Cardiac fibroblast (primary cell): Measurements from ENCODE around the gene BAIAP3.
"Not testable (repeated sequence)": the region's sequence is repeated elsewhere in the genome, so short reads cannot be mapped to it uniquely, and the experiment has no call there.

Experiments used
- DNase-seq, 2 donors: peaks; one replicate each; pipeline versions ENCODE4 v3.0.0 to v3.0.0-alpha.2; 2010; ENCODE audit warnings: low read depth in 2 of 2
- H3K4me3 ChIP-seq, 2 donors: replicated peaks in 1 of 2; 1 replicate in 1 of 2; 2 replicates in 1 of 2; pipeline ENCODE4 v1.5.1; 2011; ENCODE audit warnings: low read depth in 2 of 2, low read length in 2 of 2, mild to moderate bottlenecking in 2 of 2, moderate library complexity in 1 of 2
- TF ChIP-seq, protein P1 (sequence below): IDR thresholded peaks from one replicate; pipeline ENCODE4 v1.5.1; 2011; ENCODE audit warnings: low read depth, mild to moderate bottlenecking, low read length, inconsistent platforms

The BAIAP3 gene

DNA sequence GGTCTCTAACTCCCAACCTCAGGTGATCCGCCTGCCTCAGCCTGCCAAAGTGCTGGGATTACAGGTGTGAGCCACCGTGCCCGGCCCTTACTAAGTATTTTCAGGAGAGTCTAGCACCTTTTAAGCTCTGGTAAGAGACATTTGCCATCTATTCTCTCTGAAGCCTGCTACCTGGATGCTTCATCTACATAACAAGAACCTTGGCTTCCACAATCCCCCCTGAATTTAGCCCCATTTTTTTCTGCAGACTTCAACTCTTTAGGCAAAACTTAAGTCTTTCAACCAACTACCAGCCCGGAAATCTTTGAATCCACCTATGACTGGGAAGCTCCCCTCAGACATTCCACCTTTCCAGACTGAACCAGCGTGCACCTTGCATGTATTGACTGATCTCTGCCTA is 38.0 kb upstream of the BAIAP3 start:
- no peak for DNase-seq
- no peak overlapping the region for H3K4me3 ChIP-seq
- TF ChIP-seq, protein P1, sequence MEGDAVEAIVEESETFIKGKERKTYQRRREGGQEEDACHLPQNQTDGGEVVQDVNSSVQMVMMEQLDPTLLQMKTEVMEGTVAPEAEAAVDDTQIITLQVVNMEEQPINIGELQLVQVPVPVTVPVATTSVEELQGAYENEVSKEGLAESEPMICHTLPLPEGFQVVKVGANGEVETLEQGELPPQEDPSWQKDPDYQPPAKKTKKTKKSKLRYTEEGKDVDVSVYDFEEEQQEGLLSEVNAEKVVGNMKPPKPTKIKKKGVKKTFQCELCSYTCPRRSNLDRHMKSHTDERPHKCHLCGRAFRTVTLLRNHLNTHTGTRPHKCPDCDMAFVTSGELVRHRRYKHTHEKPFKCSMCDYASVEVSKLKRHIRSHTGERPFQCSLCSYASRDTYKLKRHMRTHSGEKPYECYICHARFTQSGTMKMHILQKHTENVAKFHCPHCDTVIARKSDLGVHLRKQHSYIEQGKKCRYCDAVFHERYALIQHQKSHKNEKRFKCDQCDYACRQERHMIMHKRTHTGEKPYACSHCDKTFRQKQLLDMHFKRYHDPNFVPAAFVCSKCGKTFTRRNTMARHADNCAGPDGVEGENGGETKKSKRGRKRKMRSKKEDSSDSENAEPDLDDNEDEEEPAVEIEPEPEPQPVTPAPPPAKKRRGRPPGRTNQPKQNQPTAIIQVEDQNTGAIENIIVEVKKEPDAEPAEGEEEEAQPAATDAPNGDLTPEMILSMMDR: no peak

DNA sequence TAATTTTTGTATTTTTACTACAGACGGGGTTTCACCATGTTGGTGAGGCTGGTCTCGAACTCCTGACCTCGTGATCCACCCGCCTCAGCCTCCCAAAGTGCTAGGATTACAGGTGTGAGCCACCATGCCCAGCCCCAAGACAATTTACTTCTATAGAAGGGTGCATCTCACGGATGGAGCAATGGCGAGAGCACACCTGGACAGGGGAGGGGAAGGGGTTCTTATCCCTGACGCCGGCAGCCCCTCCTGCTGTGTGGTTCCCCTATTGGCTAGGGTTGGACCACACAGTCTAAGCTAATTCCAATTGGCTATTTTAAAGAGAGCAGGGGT is 36.8 kb upstream of the BAIAP3 start:
- not testable (repeated sequence) for DNase-seq, H3K4me3 ChIP-seq

DNA sequence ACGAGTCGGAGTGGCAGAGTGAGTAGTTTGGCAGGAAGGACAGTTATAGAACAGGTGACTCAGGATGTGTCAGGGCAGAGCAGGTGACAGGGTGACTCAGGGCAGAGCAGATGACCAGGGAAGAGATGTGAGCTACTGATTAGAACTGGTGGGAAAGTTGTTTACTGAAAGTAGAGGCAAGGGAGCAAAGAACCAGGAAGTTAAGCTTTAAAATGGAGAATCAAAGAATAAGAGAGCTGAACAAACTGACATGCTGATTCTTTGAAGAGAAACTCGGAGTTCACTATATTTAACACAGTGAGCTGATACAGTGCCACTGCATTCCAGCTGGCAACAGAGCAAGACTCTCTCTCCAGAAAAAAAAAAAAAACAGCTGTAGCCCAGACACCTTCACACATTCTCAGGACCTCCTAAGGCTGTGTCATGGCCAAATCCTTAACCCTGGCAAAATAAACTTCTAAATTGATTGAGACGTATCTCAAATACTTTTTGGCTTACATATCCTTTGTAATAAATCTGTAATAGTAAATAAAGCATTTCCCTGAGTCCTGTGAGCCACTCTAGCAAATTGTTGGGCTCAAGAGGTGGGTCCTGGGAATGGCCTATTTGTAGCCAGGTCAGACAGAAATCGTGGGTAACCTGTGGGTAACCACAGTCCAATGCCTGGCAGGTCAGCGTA is 36.3 kb upstream of the BAIAP3 start:
- DNase-seq: peak in 1 of 2 donors; percentile 67
- TF ChIP-seq, protein P1: no peak
- H3K4me3 ChIP-seq: no peak overlapping the region

DNA sequence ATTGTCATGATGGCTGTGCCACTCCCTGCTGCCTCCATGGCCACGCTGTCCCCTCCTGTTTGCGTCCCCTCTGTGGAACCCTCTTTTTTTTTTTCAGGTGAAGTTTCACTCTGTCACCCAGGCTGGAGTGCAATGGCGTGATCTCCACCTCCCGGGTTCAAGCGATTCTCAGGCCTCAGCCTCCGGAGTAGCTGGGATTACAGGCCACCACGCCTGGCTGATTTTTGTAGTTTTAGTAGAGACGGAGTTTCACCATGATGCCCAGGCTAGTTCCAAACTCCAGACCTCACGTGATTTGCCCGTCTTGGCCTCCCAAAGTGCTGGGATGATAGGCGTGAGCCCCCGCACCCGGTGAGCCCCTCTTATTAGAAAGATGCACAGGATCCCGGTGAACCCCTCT is 35.0 kb upstream of the BAIAP3 start:
- TF ChIP-seq, protein P1: no peak
- no peak for DNase-seq
- no peak overlapping the region for H3K4me3 ChIP-seq

DNA sequence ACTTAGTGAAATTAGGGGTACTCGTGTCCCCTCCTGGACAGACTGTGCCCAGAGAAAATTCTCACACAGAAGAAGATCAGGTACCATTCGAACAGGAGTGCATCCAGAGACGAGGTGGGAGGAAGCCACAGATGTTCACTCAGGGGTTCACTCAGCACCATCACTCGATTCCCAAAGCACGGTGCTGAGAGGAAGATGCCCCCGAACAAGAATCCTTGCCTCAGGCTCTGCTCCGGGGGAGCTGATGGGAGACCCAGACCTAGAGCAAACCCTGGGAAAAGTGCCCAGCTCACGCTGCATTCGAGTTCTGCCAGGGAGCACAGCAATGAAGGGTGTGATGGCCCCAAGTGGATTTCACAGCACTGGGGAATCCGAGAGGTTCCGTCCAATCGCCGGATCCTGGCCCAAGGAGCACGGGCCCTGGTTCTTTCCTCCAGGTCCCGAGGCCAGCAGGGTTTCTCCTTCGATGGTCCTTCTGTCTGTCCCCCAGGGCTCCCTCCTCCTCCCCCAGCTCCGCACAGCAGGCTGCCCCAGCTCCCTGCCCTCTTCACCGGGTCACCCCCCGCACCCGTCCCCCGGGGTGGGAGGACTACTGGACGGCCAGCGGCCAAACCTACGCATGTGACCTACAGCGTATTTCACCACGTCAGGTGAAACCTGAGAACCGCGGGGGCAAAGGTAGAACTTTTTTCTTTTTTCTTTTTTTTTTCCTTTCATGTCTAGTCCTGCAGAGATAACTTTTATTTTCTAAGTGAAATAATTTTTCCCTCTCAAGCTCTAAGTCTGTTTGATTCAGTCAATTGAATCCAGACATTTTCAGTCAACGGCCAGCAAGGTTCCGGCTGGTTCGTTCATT is 34.2 kb upstream of the BAIAP3 start:
- no peak overlapping the region for H3K4me3 ChIP-seq
- TF ChIP-seq, protein P1: no peak
- no peak for DNase-seq

DNA sequence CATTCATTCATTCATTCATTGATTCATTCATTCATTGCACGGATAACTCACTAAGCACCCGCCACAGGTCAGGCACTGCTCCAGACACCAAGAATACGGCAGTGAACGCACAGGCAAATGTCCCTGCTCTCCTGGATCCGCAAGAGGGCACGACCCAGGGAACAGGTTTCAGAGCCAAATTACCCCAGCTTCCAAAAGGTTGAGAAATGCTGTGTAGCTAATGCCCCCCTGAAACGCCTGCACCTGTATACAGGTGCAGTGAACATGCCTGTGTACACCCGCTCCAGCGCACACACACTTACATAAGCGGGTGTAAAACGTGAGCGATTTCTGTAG is 33.6 kb upstream of the BAIAP3 start:
- DNase-seq: no peak
- H3K4me3 ChIP-seq: no peak overlapping the region
- TF ChIP-seq, protein P1: no peak

DNA sequence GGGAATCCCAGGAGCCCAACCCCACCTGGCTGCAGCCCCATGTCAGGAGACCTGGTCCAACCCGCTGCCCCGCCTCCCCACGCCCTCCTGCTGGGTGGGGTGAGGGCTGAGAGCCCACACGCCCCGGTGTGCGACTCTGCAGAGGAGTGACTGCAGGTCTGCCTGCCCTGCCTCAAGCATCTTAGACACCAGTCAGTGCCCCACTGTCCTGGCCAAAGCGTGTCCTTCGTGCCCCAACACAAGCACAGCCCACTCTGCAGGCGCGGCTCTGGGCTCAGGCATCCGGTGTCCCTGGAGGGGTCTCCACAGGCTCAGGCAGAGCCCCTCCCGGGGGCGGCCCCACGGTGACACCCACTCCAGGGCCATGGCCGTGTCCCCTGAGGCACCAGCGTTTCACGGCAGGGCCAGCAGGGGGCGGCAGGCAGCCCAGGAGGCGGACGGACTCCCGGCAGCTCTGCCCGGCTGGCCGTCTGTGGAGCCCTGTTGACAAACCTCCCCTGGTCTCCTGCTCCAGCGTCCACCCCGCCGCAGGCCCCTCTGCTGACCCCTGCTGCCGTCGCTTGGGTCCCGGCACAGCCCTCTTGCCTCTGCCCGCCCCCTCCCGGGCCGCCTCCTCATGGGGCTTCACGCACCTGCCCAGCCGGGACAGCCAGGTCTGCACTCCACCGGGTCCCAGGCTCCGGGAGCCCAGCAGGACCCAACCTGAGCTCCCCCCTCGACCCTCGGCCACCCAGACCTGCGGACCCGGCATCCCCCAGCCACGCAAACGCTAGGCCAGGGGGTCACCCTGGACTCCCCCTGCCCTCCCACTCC is 32.6 kb upstream of the BAIAP3 start:
- peak; percentile 50 to 59 for DNase-seq
- H3K4me3 ChIP-seq: no peak overlapping the region
- TF ChIP-seq, protein P1: peak; percentile 92
